ENCODE measurements around the gene FAAP20.
"Not testable (repeated sequence)": the region's sequence is repeated elsewhere in the genome, so short reads cannot be mapped to it uniquely, and the experiment has no call there.

FAAP20 gene

GRCh38 chr1:2152954-2153353, 41.6 kb downstream of the FAAP20 start:
- no peak for DNase-seq (ENCODE audit: low spot score)
- TF ChIP-seq, protein P1, sequence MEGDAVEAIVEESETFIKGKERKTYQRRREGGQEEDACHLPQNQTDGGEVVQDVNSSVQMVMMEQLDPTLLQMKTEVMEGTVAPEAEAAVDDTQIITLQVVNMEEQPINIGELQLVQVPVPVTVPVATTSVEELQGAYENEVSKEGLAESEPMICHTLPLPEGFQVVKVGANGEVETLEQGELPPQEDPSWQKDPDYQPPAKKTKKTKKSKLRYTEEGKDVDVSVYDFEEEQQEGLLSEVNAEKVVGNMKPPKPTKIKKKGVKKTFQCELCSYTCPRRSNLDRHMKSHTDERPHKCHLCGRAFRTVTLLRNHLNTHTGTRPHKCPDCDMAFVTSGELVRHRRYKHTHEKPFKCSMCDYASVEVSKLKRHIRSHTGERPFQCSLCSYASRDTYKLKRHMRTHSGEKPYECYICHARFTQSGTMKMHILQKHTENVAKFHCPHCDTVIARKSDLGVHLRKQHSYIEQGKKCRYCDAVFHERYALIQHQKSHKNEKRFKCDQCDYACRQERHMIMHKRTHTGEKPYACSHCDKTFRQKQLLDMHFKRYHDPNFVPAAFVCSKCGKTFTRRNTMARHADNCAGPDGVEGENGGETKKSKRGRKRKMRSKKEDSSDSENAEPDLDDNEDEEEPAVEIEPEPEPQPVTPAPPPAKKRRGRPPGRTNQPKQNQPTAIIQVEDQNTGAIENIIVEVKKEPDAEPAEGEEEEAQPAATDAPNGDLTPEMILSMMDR (IDR thresholded peaks at IDR 0.05; ENCODE audit: extremely low read depth, missing control alignments), result no peak

- DNase-seq (ENCODE audit: low spot score), result no peak
- TF ChIP-seq, protein P1 (IDR thresholded peaks at IDR 0.05; ENCODE audit: extremely low read depth, missing control alignments), result no peak
Measured at GRCh38 chr1:2151911-2152310, 42.7 kb downstream of the FAAP20 start.

- no peak for DNase-seq (ENCODE audit: low spot score)
- TF ChIP-seq, protein P1 (IDR thresholded peaks at IDR 0.05; ENCODE audit: extremely low read depth, missing control alignments), result no peak
Measured at GRCh38 chr1:2151252-2151651, 43.3 kb downstream of the FAAP20 start.

DNA sequence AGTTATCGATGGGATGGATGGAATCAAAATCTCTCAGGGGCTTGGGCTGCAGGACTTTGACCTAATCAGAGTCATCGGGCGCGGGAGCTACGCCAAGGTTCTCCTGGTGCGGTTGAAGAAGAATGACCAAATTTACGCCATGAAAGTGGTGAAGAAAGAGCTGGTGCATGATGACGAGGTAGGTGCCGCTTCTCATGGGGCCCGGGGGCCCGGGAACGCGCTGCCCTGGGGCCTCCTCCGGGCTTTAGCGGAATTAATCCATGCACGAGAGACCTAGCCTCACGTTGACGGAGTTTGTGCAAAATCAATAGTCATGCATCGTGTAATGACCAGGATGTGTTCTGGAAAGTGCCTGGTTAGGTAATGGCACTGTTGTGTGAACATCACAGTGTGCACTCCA, 43.8 kb downstream of the FAAP20 start:
- TF ChIP-seq, protein P1 (IDR thresholded peaks at IDR 0.05; ENCODE audit: extremely low read depth, missing control alignments), result no peak
- DNase-seq (ENCODE audit: low spot score), result no peak

GRCh38 chr1:2148691-2149090, 45.9 kb downstream of the FAAP20 start:
- TF ChIP-seq, protein P1 (IDR thresholded peaks at IDR 0.05; ENCODE audit: extremely low read depth, missing control alignments), result no peak
- DNase-seq (ENCODE audit: low spot score), result no peak

GRCh38 chr1:2147869-2148268, 46.7 kb downstream of the FAAP20 start:
- not testable (repeated sequence) for DNase-seq (ENCODE audit: low spot score)

DNA sequence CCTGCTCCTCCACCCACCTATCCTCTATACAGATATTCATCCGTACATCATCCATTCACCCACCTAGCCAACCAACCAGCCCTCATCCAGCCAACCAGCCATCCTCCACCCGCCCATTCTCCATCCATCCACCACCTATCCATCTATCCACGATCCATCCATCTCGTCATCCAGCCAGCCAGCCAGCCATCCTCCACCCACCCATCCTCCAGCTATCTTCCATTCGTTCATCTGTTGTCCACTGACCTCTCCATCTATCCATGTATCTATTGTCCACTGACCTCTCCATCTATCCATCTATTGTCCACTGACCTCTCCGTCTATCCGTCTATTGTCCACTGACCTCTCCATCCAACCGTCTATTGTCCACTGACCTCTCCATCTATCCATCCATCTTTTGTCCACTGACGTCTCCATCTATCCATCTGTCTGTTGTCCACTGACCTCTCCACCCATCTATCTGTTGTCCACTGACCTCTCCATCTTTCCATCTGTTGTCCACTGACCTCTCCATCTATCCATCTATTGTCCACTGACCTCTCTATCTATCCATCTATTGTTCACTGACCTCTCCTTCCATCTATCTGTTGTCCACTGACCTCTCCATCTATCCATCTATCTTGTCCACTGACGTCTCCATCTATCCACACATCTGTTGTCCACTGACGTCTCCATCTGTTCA, 47.6 kb downstream of the FAAP20 start:
- TF ChIP-seq, protein P1 (IDR thresholded peaks at IDR 0.05; ENCODE audit: extremely low read depth, missing control alignments), result no peak
- DNase-seq (ENCODE audit: low spot score), result no peak
